ENCODE results near the gene TRMT112. TPM values are rescaled to one million over a fixed set of nuclear protein-coding genes. Genes with fewer than 3 reads are reported as not detected.

The TRMT112 gene
- total and polyA plus RNA-seq, 2 experiments from 2014 or later, result 210 to 292 TPM

GRCh38 chr11:64322925-64323260 is 5.5 kb upstream of the TRMT112 start:
- no peak for TF ChIP-seq EZH2phosphoT487 (IDR thresholded peaks at IDR 0.05; ENCODE audit: low read depth, severe bottlenecking, unreplicated experiment)
- TF ChIP-seq CTCF (IDR thresholded peaks at IDR 0.05; ENCODE audit: poor library complexity), result no peak
- TF ChIP-seq EZH2 (IDR thresholded peaks at IDR 0.05; ENCODE audit: borderline replicate concordance), result no peak
- Histone ChIP-seq H4K20me1 (ENCODE audit: insufficient read depth, poor library complexity, severe bottlenecking) (no peaks in the 10 kb centered on the region), H3K9me3 (ENCODE audit: low read depth) (no peaks in the 10 kb centered on the region), H2AFZ (no peak overlapping the region), H3K36me3 (replicated peaks; ENCODE audit: insufficient read depth, low read depth) (no peaks in the 10 kb centered on the region), H3K27me3 (no peaks in the 10 kb centered on the region), H3K4me1 (ENCODE audit: insufficient read depth) (peaks cover 20% of the 10 kb centered on the region), H3K4me3 (no peak overlapping the region), H3K9me2 (replicated peaks; ENCODE audit: insufficient read depth) (no peaks in the 10 kb centered on the region), H3K4me2 (no peak overlapping the region), H3K79me2 (peaks cover 15% of the 10 kb centered on the region), H3K27ac (no peak overlapping the region)
- WGBS (ENCODE audit: low lambda C conversion rate, missing lambda C conversion rate), result 89% methylated on average over 7 of the region's 7 CpGs
- peak; percentile 6 for DNase-seq (ENCODE audit: low spot score)

- no peaks in the 10 kb centered on the region for H3K27me3 ChIP-seq
- H3K4me1 ChIP-seq (ENCODE audit: insufficient read depth), result peaks cover 22% of the 10 kb centered on the region
- no peak for TF ChIP-seq EZH2phosphoT487 (IDR thresholded peaks at IDR 0.05; ENCODE audit: low read depth, severe bottlenecking, unreplicated experiment)
- TF ChIP-seq CTCF (IDR thresholded peaks at IDR 0.05; ENCODE audit: poor library complexity), result no peak
- TF ChIP-seq EZH2 (IDR thresholded peaks at IDR 0.05; ENCODE audit: borderline replicate concordance), result no peak
- no peak overlapping the region for H2AFZ ChIP-seq
- H3K9me2 ChIP-seq (replicated peaks; ENCODE audit: insufficient read depth), result no peaks in the 10 kb centered on the region
- H3K4me3 ChIP-seq, result no peak overlapping the region
- peaks cover 17% of the 10 kb centered on the region for H3K79me2 ChIP-seq
- H4K20me1 ChIP-seq (ENCODE audit: insufficient read depth, poor library complexity, severe bottlenecking), result no peaks in the 10 kb centered on the region
- 96% methylated on average over 5 of the region's 5 CpGs for WGBS (ENCODE audit: low lambda C conversion rate, missing lambda C conversion rate)
- peak; percentile 35 for DNase-seq (ENCODE audit: low spot score)
- no peaks in the 10 kb centered on the region for H3K36me3 ChIP-seq (replicated peaks; ENCODE audit: insufficient read depth, low read depth)
- no peak overlapping the region for H3K4me2 ChIP-seq
- H3K27ac ChIP-seq, result peak overlapping the region; percentile 60
- H3K9me3 ChIP-seq (ENCODE audit: low read depth), result no peaks in the 10 kb centered on the region
These were observed 4.2 kb upstream of the TRMT112 start for GRCh38 chr11:64321533-64321932.

GRCh38 chr11:64321026-64321425 is 3.7 kb upstream of the TRMT112 start:
- peaks cover 21% of the 10 kb centered on the region for H3K79me2 ChIP-seq
- no peaks in the 10 kb centered on the region for H4K20me1 ChIP-seq (ENCODE audit: insufficient read depth, poor library complexity, severe bottlenecking)
- H3K4me2 ChIP-seq, result no peak overlapping the region
- no peak for DNase-seq (ENCODE audit: low spot score)
- TF ChIP-seq EZH2phosphoT487 (IDR thresholded peaks at IDR 0.05; ENCODE audit: low read depth, severe bottlenecking, unreplicated experiment), result no peak
- H3K9me2 ChIP-seq (replicated peaks; ENCODE audit: insufficient read depth), result no peaks in the 10 kb centered on the region
- peaks cover 25% of the 10 kb centered on the region for H3K4me1 ChIP-seq (ENCODE audit: insufficient read depth)
- H3K4me3 ChIP-seq, result no peak overlapping the region
- peak overlapping the region; percentile 60 for H3K27ac ChIP-seq
- H3K27me3 ChIP-seq, result no peaks in the 10 kb centered on the region
- no peaks in the 10 kb centered on the region for H3K9me3 ChIP-seq (ENCODE audit: low read depth)
- 100% methylated on average over 5 of the region's 5 CpGs for WGBS (ENCODE audit: low lambda C conversion rate, missing lambda C conversion rate)
- no peak overlapping the region for H2AFZ ChIP-seq
- no peaks in the 10 kb centered on the region for H3K36me3 ChIP-seq (replicated peaks; ENCODE audit: insufficient read depth, low read depth)

GRCh38 chr11:64320556-64320955 is 3.2 kb upstream of the TRMT112 start:
- Histone ChIP-seq H3K27ac (peak overlapping the region; percentile 60), H3K27me3 (no peaks in the 10 kb centered on the region), H3K4me1 (ENCODE audit: insufficient read depth) (peaks cover 25% of the 10 kb centered on the region), H3K36me3 (replicated peaks; ENCODE audit: insufficient read depth, low read depth) (no peaks in the 10 kb centered on the region), H3K79me2 (peaks cover 22% of the 10 kb centered on the region), H2AFZ (no peak overlapping the region), H3K9me2 (replicated peaks; ENCODE audit: insufficient read depth) (no peaks in the 10 kb centered on the region), H4K20me1 (ENCODE audit: insufficient read depth, poor library complexity, severe bottlenecking) (no peaks in the 10 kb centered on the region), H3K4me2 (no peak overlapping the region), H3K9me3 (ENCODE audit: low read depth) (no peaks in the 10 kb centered on the region), H3K4me3 (no peak overlapping the region)
- DNase-seq (ENCODE audit: low spot score), result peak; percentile 4
- no peak for TF ChIP-seq EZH2phosphoT487 (IDR thresholded peaks at IDR 0.05; ENCODE audit: low read depth, severe bottlenecking, unreplicated experiment)
- TF ChIP-seq CTCF (IDR thresholded peaks at IDR 0.05; ENCODE audit: poor library complexity), result no peak
- TF ChIP-seq EZH2 (IDR thresholded peaks at IDR 0.05; ENCODE audit: borderline replicate concordance), result no peak
- WGBS (ENCODE audit: low lambda C conversion rate, missing lambda C conversion rate), result 92% methylated on average over 7 of the region's 7 CpGs
